Measurements from ENCODE around the gene SOST. TPM values are rescaled to one million over a fixed set of nuclear protein-coding genes. Genes with fewer than 3 reads are reported as not detected.

The SOST gene
- polyA plus RNA-seq, 3 donors: not detected

DNA sequence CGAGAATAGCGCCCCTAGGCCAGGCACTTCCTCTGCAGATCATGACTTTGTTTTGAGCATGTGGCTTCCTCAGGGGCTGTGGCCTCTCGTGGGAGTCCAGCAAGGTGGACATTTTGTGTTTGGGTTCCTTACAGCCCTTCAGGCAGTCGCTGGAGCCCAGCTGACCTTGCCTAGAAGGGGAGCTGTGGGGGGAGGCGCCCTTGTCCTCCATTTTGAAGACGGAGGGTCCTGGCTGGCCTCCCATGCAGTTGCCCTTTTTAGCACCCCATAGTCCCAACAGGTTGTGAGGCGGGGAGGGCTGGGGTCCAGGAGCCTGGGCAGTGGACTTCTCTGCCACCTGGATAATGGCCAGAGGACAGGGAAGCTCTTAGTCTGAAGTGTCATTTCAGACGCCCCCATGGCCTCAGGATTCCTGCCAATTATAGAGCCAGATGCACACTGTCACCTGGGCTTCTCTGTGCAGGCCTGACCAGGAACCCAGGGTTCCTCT lies 1.4 kb downstream of the SOST start:
- 81 to 87% (median 83%) methylated on average over 8 of the region's 8 CpGs for WGBS, 3 donors
- H3K27ac ChIP-seq (ENCODE audit: low read depth, low read length): no peak overlapping the region

DNA sequence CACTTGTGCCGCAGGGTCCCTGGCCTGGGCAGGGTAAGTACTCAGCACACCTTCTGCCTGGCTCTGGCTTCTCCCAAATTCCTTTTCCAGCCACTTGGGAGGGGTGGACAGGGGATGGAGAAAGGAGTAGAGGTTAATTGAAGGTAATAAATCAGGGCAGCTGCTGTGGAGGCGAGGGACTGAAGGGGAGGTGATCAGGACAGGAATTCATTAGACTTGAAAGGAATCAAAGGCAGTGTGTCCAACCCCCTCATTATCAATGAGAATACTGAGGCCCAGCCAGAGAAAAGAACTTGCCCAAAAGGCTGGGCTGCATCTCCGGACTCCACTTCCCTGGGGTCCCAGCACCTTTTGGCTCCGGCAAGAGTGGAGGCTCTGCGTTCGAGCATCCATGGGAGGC lies 2.4 kb downstream of the SOST start:
- WGBS, 3 donors: 80 to 89% (median 82%) methylated on average over 6 of the region's 6 CpGs
- H3K27ac ChIP-seq (ENCODE audit: low read depth, low read length): no peak overlapping the region

DNA sequence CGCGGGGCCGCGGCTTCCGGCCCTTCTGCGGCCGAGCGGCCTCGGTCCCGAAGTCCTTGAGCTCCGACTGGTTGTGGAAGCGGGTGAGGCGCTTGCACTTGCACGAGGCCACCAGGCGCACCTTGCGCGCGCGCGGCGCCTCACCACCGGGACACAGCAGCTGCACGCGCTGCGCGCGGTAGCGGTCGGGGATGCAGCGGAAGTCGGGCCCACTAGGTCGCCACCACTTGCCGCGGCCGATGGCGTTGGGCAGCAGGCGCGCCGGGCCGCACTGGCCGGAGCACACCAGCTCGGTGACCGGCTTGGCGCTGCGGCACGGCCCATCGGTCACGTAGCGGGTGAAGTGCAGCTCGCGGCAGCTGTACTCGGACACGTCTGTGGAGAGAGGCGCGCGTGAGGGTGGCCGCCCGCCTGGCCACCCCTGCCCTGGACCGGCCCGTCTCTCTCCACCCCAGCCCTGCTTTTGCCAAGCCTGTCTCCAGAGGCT lies 3.2 kb downstream of the SOST start:
- H3K27ac ChIP-seq (ENCODE audit: low read depth, low read length): no peak overlapping the region
- 5 to 9% (median 6%) methylated on average over 49 to 60 of the region's 60 CpGs for WGBS, 3 donors

DNA sequence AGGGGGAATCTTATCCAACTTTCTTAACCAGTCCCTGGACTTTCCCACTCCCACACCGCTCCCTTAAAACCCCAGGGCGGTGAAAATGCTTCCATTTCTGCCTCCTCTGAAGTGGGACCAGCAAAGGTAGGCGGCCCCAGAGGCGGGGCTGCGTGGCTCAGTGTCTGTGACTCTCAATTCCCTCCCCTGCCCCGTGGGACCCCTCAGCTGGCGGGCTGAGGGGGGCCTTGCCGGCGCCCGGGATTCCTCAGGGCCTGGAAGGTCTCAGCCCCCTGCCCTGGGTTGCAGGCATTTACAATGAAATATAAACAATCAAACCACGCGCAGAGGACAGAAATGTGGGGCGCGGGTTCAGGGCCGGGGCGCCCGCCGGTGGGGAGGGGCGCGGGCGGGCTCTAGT lies 3.6 kb downstream of the SOST start:
- no peak overlapping the region for H3K27ac ChIP-seq (ENCODE audit: low read depth, low read length)
- 28 to 29% (median 29%) methylated on average over 21 of the region's 21 CpGs for WGBS, 3 donors

DNA sequence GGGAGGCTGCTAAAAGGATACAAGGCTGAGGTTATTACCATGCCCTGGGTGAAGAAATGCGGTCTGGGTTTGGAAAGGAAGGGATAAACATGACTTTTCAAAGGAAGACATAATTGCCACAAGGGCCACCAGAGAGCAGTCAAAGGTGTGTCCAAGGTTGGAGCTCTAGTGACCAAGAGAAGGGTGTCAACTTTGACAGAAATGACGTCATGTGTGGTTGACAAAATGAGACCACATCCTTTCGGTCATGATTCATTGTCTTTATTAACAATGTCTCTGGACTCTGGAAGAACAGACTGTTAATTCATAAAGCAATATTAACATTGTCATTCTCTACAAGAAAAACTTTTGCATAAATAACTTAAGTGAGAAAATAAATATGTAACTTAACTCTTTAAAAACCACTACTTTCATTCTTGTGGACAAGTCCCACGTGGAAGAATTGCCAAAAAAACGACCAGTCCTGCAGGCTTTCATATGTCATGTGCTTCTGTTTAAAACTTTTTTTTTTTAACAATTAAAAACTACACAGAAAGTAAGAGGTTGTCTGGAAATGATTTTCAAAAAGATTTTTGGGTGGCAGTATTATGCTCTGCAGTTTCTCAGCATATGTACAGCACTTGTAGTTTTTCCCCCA lies 5.0 kb downstream of the SOST start:
- 70 to 74% (median 72%) methylated on average over 5 of the region's 5 CpGs for WGBS, 3 donors
- H3K27ac ChIP-seq (ENCODE audit: low read depth, low read length): no peak overlapping the region

DNA sequence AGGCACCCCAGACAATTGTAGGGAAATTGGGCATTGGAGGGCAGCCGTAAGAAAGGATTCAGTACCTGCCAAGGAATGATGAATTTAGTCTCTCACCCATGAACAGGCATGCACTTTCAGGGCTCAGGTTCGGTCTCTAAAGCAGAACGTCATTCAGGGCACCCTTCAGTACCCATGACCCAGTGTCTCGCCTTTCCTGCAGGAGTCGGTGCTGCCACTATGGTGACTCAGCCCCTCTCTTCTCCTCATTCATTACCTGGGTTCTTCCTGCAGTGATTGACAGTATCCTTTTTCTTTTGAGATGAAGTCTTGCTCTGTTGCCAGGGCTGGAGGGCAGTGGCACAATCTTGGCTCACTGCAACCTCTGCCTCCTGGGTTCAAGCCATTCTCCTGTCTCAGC lies 8.4 kb downstream of the SOST start:
- whole genome bisulfite sequencing, 3 donors: 71 to 75% (median 74%) methylated on average over 5 of the region's 5 CpGs
- H3K27ac ChIP-seq (ENCODE audit: low read depth, low read length): no peak overlapping the region

DNA sequence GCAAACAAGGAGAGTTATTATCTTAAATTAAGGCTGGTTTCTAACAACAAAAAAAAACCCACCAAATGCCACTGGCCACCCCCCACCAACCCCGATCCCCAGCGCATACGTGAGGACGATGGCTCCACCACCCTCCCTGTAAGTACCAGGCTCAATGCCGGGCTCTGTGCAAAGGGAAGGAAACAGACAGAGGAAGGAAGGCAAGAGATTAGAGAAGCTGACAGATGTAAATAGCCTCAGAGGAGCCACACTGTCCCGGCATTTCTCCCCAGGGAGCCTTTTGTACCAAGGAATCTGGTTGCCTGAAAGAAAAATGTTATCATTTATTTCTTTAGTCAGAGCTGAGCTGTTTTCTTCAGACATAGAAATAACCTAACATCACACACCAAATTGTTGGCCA lies 13.1 kb downstream of the SOST start:
- no peak overlapping the region for H3K27ac ChIP-seq (ENCODE audit: low read depth, low read length)
- 4 to 21% (median 6%) methylated on average over 6 of the region's 6 CpGs for WGBS, 3 donors

DNA sequence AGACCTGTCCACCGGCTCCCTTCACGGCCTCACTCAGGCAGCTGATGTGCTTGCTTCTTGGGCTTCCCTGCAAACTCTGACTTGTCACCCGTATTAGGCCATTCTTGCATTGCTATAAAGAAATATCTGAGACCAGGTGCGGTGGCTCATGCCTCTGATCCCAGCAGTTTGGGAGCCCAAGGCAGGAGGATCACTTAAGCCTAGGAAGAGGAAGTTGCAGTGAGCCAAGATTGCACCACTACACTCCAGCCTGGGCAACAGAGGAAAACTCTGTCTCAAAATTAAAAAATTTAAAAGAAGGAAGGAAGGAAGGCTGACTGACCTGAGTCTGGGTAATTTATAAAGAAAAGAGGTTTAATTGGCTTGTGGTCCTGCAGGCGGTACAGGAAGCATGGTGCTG lies 17.0 kb downstream of the SOST start:
- H3K27ac ChIP-seq (ENCODE audit: low read depth, low read length): no peak overlapping the region
- 73 to 93% (median 79%) methylated on average over 5 of the region's 5 CpGs for WGBS, 3 donors

DNA sequence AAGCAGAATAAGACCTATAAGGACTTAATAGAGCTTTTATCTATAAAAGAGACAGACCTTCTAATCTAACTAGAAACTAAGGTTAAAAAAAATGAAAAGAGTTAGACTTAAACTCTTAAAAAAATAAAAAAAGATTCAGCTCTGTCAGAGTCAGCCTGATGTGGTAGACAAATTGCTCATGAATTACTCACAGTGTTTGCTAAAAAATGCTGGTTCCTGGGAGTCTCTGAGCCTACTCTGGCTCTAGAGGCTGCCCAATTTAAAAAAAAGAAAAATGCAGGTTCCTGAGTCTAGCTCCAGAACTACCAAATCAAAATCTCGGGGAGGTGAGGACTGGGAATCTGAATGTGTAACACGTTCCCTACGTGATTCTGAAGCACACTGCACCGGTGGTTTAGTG lies 18.1 kb downstream of the SOST start:
- 76 to 85% (median 81%) methylated on average over 4 of the region's 4 CpGs for WGBS, 3 donors
- no peak overlapping the region for H3K27ac ChIP-seq (ENCODE audit: low read depth, low read length)

DNA sequence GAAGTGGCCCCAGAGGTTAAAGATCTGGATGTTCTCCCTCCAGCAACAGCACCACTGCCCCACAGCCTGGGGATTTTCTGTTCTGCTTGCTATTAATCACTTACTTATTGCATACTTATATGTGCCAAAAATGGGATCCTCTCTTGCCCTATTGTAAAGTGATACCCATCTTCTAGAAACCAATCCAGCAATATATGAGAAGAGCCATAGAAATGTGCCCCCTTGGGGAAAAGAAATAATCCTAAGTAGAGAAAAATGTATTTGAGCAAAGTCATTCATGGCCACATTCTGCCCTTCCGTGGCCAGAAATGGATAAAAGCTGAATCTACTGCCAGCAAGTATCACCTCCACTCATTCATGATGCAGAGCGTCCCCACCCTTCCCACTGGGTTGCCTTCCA lies 20.9 kb downstream of the SOST start:
- 82 to 86% (median 84%) methylated on average over 2 of the region's 2 CpGs for WGBS, 3 donors

DNA sequence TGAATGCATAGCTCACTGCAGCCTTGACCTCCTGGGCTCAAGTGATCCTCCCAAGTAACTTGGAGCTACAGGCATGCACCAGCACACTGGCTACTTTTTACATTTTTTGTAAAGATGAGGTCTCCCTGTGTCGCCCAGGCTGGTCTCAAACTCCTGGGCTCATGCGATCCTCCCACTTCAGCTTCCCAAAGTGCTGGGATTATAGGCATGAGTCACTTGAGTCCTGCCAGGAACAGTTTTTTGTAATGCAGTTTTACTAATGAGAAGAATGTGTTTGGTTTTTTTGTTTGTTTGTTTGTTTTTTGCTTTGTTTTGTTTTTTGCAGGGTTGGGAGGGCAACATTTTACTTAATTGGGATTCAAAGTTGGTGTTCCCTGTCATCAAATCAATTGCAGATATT lies 22.2 kb downstream of the SOST start:
- 92 to 97% (median 94%) methylated on average over 2 of the region's 2 CpGs for WGBS, 3 donors

More for the DNA sequence above, 20.9 kb downstream of the SOST start:
- no peak overlapping the region for H3K27ac ChIP-seq (ENCODE audit: low read depth, low read length)

DNA sequence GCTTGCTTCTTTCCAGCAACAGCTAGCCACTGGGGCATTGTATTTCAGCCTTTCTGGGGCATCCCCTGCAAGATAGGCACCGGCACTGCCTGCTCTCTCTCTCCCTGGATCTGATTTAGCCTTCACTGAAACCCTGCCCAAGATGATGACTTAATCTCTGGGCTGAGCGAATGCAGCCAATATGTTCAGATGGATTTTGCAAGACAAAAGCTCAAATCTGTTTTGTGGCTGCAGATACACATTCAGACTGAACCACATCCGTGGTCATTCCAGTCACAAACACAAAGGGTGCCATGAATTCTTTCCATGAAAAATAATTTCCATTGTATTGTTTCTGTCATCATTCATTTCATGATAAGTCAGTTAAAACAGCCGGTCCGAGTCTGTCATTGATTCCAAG lies 24.2 kb downstream of the SOST start:
- WGBS, 3 donors: 54 to 64% (median 59%) methylated on average over 5 of the region's 5 CpGs
- H3K27ac ChIP-seq (ENCODE audit: low read depth, low read length): no peak overlapping the region

More for the DNA sequence above, 22.2 kb downstream of the SOST start:
- H3K27ac ChIP-seq (ENCODE audit: low read depth, low read length): no peak overlapping the region

DNA sequence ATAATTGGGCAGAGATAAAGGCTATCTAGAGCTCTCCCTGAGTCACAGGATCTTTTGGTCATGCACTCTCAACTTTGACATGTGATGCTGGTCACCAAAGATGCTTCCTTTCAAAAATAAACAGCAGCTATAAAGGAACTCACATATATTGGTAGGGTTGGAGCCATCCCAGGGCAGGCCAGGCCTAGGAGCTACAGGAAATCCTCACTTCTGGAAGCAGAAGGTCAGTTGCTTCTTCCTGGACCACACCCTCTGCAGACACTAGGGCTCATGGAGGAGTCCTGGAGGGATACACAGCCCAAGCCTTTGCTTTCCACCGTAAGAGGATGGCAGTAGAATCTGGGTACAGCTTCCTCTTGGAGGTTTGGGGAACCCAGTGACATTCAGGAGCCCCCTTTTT lies 24.6 kb downstream of the SOST start:
- 52 to 78% (median 62%) methylated on average over 1 of the region's 1 CpG for WGBS, 3 donors
- H3K27ac ChIP-seq (ENCODE audit: low read depth, low read length): no peak overlapping the region

DNA sequence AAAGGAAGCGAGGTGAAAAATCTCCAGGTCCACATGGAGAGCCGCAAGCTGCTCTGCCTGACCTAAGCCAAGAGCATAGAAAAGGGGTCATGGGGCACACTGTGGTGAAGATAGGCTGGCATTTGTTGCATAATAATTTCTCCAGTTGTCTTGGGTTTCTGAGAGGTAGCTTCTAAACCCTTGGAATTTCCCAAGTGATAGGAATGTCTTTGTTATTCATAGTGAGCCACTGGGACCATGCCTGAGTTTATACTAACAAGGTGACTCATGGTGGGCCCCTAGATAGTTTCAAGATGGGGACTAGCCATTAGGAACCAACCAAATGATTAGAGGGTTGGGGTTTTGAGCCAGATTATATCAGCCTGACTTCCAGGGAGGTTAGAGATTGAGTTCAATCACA lies 25.6 kb downstream of the SOST start:
- 92 to 97% (median 97%) methylated on average over 2 of the region's 2 CpGs for WGBS, 3 donors
- H3K27ac ChIP-seq (ENCODE audit: low read depth, low read length): no peak overlapping the region

DNA sequence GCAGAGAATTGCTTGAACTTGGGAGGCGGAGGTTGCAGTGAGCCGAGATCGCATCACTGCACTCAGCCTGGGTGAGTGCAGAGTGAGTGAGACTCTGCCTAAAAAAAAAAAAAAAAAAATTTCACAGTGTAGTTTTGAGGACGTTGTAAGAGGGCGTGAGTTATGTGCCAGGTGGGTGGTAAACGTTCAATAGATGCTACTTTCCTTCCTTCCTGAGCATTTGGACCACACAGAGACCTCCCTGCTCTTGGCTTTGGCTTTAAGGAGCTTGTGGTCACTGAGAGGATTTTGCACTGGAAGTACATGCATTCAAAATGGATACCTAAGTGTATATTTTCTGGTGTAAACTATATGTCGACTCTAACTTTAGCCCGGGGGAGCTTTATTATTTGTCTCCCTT lies 30.5 kb downstream of the SOST start:
- WGBS, 3 donors: 80 to 82% (median 80%) methylated on average over 8 of the region's 8 CpGs
- no peak overlapping the region for H3K27ac ChIP-seq (ENCODE audit: low read depth, low read length)

DNA sequence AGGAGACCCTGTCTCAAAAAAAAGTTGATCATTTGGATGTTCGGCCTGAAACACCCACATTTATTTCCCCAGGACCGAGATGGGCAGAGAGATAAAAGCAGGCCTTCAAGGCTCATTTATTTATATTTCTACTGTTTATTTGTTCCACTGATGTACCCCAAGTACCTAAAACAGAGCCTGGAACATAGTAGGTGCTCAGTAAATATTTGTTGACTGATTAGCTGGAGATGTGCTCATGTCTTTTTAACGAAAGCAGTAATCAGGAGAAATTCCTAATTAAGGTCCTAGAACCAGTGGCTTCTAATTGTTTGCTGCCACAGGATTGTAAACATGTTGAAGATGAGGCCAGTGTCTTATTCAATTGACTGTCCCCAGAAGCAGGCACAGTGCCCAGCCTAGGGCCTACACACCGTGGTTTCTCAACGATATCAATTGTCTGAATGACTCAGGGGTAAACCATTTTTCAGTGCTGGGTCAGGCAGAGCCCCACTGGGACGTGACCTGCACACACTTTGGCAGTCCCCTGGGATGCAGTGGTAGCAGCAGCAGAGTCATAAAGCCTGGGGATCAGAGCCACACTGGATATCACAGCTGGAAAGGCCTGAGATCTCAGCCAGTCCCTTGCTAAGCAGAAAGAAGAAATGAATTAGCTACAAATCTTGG lies 34.8 kb downstream of the SOST start:
- no peak overlapping the region for H3K27ac ChIP-seq (ENCODE audit: low read depth, low read length)
- WGBS, 3 donors: 64 to 73% (median 68%) methylated on average over 6 of the region's 6 CpGs

DNA sequence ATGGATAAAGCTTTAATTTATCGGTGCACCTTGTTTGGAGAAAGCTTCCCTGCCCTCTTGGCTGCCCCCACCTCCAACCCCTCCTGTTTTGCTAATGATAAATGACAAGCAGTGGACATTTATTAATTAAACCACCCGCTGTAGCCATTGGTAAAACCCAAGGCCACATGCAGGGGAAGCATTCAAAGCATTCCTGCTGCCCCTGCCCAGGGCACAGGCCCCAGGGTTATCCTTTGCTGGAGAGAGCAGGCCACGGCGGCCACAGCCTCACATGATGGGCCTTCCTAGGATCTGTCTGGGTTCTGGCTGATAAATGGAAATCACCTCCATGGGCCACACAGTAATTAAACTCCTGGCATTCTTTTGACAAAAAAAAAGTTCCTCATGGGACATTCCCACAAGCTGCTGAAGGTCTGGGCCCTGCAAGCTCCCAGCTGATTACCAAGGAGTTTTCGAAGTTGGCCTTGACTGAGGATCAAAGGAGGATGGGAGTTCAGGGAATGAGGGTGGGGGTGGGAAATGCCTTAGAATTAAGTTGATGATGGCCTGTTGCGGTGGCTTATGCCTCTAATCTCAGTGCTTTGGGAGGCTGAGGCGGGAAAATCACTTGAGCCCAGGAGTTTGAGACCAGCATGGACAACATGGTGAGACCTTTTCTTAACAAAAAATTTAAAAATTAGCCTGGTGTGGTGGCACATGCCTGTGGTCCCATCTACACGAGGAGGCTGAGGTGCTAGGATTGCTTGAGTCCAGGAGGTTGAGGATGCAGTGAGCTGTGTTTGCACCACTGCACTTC lies 35.5 kb downstream of the SOST start:
- no peak overlapping the region for H3K27ac ChIP-seq (ENCODE audit: low read depth, low read length)
- WGBS, 3 donors: 68 to 88% (median 86%) methylated on average over 8 of the region's 8 CpGs

DNA sequence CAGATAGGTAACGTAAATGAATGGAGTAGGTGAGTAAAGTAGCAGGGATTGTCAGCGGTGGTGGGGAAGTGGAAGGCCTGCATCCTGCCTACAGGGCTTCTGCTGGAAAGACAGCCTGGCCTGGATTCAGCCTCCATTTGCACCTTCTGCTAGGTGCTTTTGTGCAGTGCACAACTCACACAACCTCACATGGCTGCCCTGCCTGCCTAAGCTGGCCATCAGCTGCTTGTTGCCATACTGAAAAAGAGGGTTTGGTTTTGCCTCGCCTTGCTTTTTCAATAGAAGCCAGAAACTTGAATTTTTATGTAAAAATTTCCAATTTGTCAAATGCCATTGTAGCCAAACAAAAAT lies 36.3 kb downstream of the SOST start:
- H3K27ac ChIP-seq (ENCODE audit: low read depth, low read length): no peak overlapping the region
- 97 to 100% (median 97%) methylated on average over 3 of the region's 3 CpGs for WGBS, 3 donors

DNA sequence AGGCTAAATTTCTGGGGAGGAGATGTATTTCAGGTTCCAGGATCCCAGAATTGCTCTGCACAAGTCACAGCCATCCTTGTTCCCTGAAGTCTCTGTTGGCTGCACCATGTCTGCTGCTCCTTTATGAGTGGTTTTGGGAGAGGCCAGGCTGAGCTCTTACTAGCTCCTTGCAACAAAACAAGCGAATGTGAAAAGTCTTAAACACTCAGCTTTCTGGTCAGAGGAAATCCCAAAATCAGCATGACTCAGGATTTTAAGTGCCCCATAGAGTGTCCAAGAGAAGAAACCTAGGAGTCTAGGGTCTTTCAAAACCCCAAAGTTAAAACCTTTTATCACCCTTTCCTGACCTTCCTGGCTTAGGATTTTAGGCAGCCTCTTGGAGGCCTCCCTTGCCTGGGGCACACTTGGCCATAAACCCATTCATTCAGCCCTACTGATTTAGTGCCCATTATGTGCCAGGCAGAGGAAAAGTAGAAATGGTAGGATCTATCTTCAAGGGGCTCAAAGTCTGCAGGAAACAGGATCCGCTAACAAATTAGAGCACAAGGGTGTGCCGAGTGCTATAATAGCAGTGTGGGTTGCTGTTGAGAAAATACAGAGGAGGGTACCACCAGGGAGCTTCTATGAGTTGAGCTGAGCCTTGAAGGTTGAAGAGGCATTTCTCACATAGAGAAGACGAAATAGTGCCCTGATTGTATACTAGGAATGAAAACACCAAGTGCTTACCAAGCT lies 36.9 kb downstream of the SOST start:
- 85 to 92% (median 87%) methylated on average over 4 of the region's 4 CpGs for WGBS, 3 donors
- H3K27ac ChIP-seq (ENCODE audit: low read depth, low read length): no peak overlapping the region
